HL-60 (cell line): ENCODE measurements around the gene RPS6KA3.

ENCODE experiments used
- CTCF ChIP-seq: IDR thresholded peaks from one replicate; pipeline ENCODE4 v1.5.1; 2011; ENCODE audit warnings: low read length, control low read depth, inconsistent platforms; ENCODE audit not compliant: insufficient read depth
- GABPA ChIP-seq: IDR thresholded peaks from 2 replicates; pipeline ENCODE4 v1.6.1; 2012; ENCODE audit warnings: low read depth
- POLR2AphosphoS5 ChIP-seq: IDR thresholded peaks from 2 replicates; pipeline ENCODE4 v1.6.1; 2012; ENCODE audit warnings: low read depth
- REST ChIP-seq: IDR thresholded peaks from 2 replicates; pipeline ENCODE4 v1.6.1; 2012; ENCODE audit warnings: low read depth; ENCODE audit not compliant: insufficient replicate concordance

- no peak for TF ChIP-seq CTCF
- no peak for TF ChIP-seq POLR2AphosphoS5
- TF ChIP-seq REST: no peak
- TF ChIP-seq GABPA: no peak
Observed at GRCh38 chrX:20143111-20143510, 123.6 kb downstream of the RPS6KA3 start.
